Measurements from ENCODE around the gene TRIM3.

The TRIM3 gene

GRCh38 chr11:6480299-6480914, 6.7 kb upstream of the TRIM3 start:
- DNase-seq, result no peak

DNA sequence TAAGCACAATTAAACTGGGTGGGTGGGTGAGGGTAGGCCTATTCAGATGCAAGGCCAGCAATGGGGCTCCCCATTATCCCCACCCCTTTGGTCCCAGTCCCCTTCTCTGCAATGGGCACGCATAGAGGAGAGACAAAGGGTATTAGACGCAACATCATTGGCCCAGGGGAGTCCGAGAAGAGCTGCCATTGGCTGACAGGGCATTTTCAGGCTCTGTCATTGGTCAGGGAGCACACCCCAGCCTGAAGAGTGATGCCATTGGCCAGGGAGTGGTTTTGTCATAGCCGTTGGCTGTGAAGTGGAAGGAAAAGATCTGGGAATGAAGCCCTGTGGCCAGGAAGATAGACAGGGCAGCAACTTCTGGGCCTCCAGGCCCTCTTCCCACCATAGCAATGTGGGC, 2.8 kb upstream of the TRIM3 start:
- DNase-seq, result no peak

GRCh38 chr11:6475936-6476335, 2.2 kb upstream of the TRIM3 start:
- DNase-seq, result no peak

DNA sequence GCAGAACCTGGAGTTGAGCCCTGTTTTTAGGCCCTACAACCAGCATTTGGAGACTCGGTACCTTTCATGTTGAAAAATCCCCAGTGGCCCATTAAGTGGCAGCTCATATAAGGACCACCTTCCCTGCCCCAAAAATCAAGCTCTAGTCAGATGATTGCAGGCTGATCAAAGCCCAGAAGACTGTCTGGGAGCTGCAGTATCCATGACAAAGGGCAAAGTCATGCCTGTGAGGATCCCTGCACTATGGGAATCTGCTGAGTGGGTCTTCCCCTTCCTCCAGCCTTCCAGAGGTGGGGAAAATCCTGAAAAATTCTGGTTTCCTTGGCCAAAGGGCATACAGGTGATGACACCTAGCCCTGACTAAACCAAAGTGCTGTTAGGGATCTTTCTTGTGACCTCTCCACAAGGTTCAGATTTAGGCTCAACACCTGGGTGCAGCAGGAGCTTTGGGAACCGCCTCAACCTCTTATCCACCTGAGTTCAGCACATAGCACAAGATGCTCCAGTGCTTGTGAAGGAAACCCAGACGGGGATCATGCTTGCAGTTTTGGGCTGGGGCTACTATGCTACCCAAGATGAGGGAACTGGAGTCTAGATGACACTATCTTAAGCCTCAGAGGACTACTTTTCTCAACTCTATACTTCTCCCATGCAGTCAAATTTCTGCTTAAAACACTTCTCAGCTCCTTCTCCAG, 1.2 kb upstream of the TRIM3 start:
- DNase-seq, result no peak

- no peak for DNase-seq
Measured at GRCh38 chr11:6474413-6474792, 662 bp upstream of the TRIM3 start.

DNA sequence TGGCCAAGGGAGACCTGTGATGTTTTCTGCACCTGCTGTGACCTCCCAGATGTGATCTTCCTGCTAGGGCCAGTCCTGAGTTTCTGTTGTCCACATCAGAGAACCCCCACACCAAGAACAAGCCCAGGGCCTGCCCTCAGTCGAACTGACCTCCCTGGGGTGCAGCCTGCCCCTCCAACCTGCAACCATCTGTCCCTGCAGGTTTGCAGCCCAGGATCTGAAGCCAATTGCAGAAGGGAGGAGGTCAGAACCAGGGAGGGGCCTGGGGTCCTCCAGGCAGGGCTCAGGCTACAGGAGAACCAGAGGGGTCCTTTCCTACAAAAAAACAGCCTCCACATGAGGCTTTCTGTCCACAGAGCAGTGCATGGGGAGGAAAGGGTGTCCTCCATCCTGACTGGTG, 807 bp downstream of the TRIM3 start:
- DNase-seq, result no peak

- DNase-seq, result no peak
Measured at GRCh38 chr11:6469599-6469998, 4.1 kb downstream of the TRIM3 start.

- peak; percentile 41 for DNase-seq
Measured at GRCh38 chr11:6468712-6469495, 4.8 kb downstream of the TRIM3 start.

DNA sequence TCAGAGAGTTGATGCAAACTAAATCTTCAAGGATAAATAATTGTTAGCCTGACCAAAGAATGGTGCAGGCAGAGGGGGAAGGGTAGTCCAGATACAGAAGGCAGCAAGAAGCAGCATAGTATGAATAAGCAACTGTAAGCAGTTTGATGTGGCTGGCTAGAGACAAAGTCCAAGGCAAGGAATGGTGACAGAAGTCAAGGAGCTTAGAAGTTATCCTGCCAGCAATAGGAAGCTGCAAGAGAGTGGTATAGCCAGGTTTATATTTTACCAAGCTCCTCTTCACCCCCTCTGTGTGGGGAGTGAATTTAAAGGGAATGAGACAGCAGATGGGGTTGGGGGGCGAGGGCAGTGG, 14.7 kb downstream of the TRIM3 start:
- no peak for DNase-seq

GRCh38 chr11:6458352-6459098, 15.2 kb downstream of the TRIM3 start:
- no peak for DNase-seq

- DNase-seq, result no peak
Measured at GRCh38 chr11:6457581-6458320, 16.0 kb downstream of the TRIM3 start.

- DNase-seq, result no peak
Measured at GRCh38 chr11:6456361-6457073, 17.2 kb downstream of the TRIM3 start.

GRCh38 chr11:6455070-6455469, 18.7 kb downstream of the TRIM3 start:
- DNase-seq, result no peak

GRCh38 chr11:6453152-6453551, 20.6 kb downstream of the TRIM3 start:
- DNase-seq, result no peak

- DNase-seq, result no peak
Measured at GRCh38 chr11:6452219-6452618, 21.5 kb downstream of the TRIM3 start.

DNA sequence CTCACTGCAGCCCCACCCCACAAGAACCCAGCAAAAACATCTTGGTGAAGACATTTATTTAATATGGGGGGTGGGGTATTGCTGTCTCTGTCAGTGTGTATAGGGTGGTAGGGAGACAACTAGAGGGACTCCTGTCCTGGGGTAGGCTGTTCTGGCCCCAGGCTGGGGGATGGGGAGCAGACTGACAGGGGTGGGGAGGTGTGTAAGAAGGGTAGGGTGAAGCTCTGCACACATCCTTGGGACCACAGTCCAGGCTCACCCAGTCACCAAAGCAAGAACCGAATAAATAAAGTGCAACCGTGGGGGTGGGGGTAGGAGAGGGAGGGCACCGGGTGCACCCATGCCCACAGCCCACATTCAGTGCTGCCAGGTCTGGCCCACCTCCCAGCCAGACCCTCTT, 25.2 kb downstream of the TRIM3 start:
- DNase-seq, result no peak

- DNase-seq, result peak; percentile 69
Measured at GRCh38 chr11:6443269-6444003, 30.3 kb downstream of the TRIM3 start.

GRCh38 chr11:6442441-6442840, 31.3 kb downstream of the TRIM3 start:
- no peak for DNase-seq

- no peak for DNase-seq
Measured at GRCh38 chr11:6440906-6441358, 32.8 kb downstream of the TRIM3 start, which contains the start of gene HPX. Gene HPX, minus strand, starts transcription at chr11:6440987. Its CDS starts 24 bp downstream, at chr11:6440963.

DNA sequence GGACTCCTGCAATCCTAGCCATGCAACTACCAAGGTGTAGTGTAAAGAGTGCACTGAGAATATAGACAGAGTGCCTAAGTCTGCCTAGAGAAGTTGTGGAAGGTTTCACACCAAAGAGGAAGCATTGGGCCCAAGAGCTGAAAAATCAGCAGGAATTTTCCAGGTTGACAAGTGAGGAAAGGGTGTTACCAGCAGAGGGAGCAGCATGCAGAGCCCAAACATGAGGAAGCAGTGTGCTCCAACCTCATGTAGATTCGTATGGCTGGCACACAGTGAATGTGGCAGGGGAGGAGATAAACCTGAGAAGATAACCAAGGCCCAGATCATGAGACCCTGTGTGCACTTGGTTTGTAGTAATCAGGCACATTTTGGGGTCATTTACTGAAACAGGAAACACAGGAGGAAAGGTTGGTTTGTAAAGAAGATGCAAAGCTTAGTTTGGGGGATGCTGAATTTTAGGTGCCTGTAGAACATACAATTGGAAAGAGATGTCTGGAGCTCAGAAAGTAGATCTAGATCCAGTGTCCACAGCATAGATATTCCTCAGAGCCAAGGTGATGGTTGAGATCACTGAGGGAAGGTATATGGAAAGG, 34.7 kb downstream of the TRIM3 start:
- peak; percentile 54 for DNase-seq

GRCh38 chr11:6437993-6438392, 35.7 kb downstream of the TRIM3 start:
- DNase-seq, result no peak
